AG04449 (cell line): ENCODE measurements around the gene HEY2.
A peak's percentile ranks its signal among the peaks of the same experiment; 100 is the strongest.

Experiments used
- CTCF ChIA-PET: fragments of 350-600 bp; formaldehyde crosslinking; extraction: SDS; loops from one replicate; lab custom pipeline; 2021; ENCODE audit warnings: antibody characterized with exemption; lab: Yijun Ruan, JAX
- POLR2A ChIA-PET: fragments of 400-600, 350-600 bp; formaldehyde crosslinking; extraction: SDS; loops from one replicate; lab custom pipeline; 2020; ENCODE audit warnings: antibody characterized with exemption, inconsistent platforms; lab: Yijun Ruan, JAX
- DNase-seq: peaks from one replicate; pipeline ENCODE4 v3.0.0-alpha.2; 2010; ENCODE audit warnings: low read depth, low spot score
- H3K4me3 ChIP-seq: 2 replicates; pipeline ENCODE4 v1.5.1; 2011; ENCODE audit warnings: low read depth, mild to moderate bottlenecking, control low read depth, low read length
- CTCF ChIP-seq: IDR thresholded peaks from one replicate; pipeline ENCODE4 v1.5.1; 2011; ENCODE audit warnings: mild to moderate bottlenecking, moderate library complexity, low read length, control low read depth, inconsistent platforms; ENCODE audit not compliant: insufficient read depth; ENCODE audit errors: missing control alignments

The HEY2 gene

GRCh38 chr6:125784365-125784764, 34.9 kb downstream of the HEY2 start:
- POLR2A ChIA-PET = no interaction called here
- no peak overlapping the region for H3K4me3 ChIP-seq
- no peak for TF ChIP-seq CTCF
- CTCF ChIA-PET = interaction anchor here (1.0 to 15.5 kb wide), 4 partner anchors 10 to 474 kb away, joined by 4 to 241 read pairs (median 10); partner anchors contain the start of gene HINT3
- no peak for DNase-seq

GRCh38 chr6:125787791-125788190, 38.4 kb downstream of the HEY2 start:
- ChIA-PET POLR2A (no interaction called here), CTCF (interaction anchor here (1.6 to 15.5 kb wide), 3 partner anchors 168 to 477 kb away, joined by 4 to 241 read pairs (median 75); partner anchors contain the start of gene HINT3)
- H3K4me3 ChIP-seq = no peak overlapping the region
- no peak for TF ChIP-seq CTCF
- DNase-seq = no peak

- POLR2A ChIA-PET = interaction anchor here (2.4 kb wide), 1 partner anchor 8 kb away, joined by 39 read pairs; no protein-coding TSS in a partner anchor
- TF ChIP-seq CTCF = no peak
- H3K4me3 ChIP-seq = no peak overlapping the region
- no peak for DNase-seq
- CTCF ChIA-PET = interaction anchor here (1.8 to 15.5 kb wide), 6 partner anchors 8 to 185 kb away, joined by 5 to 241 read pairs (median 22); partner anchors contain the start of gene HINT3
These were observed 39.7 kb downstream of the HEY2 start for GRCh38 chr6:125789167-125789566.

GRCh38 chr6:125789576-125790357, 40.3 kb downstream of the HEY2 start:
- no peak for TF ChIP-seq CTCF
- ChIA-PET CTCF (interaction anchor here (0.7 to 15.5 kb wide), 21 partner anchors 8 to 1401 kb away, joined by 3 to 241 read pairs (median 5); partner anchors contain the start of gene HINT3), POLR2A (interaction anchor here (0.8 to 2.4 kb wide), 7 partner anchors 9 to 488 kb away, joined by 3 to 39 read pairs (median 5); partner anchors contain the start of genes HDDC2 and TRMT11)
- no peak for DNase-seq
- H3K4me3 ChIP-seq = peak overlapping the region; percentile 72

- POLR2A ChIA-PET = interaction anchor here (0.8 to 2.4 kb wide), 8 partner anchors 8 to 489 kb away, joined by 3 to 39 read pairs (median 4); partner anchors contain the start of genes HDDC2 and TRMT11
- H3K4me3 ChIP-seq = peak within 1 kb of the TSS; percentile 72
- peak; percentile 11 for TF ChIP-seq CTCF
- DNase-seq = no peak
- CTCF ChIA-PET = interaction anchor here (0.5 to 15.5 kb wide), 30 partner anchors 9 to 1400 kb away, joined by 3 to 241 read pairs (median 4); partner anchors contain the start of genes HINT3 and TRMT11
These were observed 41.1 kb downstream of the HEY2 start, which contains the start of gene NCOA7 for GRCh38 chr6:125790358-125791150. TSS of gene NCOA7 (plus strand) at chr6:125790960. CDS start at chr6:125815355, 24,395 bp downstream.
